Trophoblast cell (in vitro differentiated cells and primary cell): ENCODE measurements around the gene CUL2.

ENCODE experiments used
- DNase-seq, 2 donors: peaks; one replicate each; pipeline ENCODE4 v3.0.0-alpha.2; 2016
- H2AFZ ChIP-seq: 2 replicates; pipeline ENCODE4 v1.6.1; 2013; ENCODE audit warnings: low read length, moderate library complexity, mild to moderate bottlenecking; ENCODE audit not compliant: insufficient read depth, poor library complexity
- H2AK5ac ChIP-seq: 2 replicates; pipeline ENCODE4 v1.6.1; 2013; ENCODE audit warnings: mild to moderate bottlenecking, low read length
- H2BK120ac ChIP-seq: 2 replicates; pipeline ENCODE4 v1.6.1; 2013; ENCODE audit warnings: low read length, mild to moderate bottlenecking, moderate library complexity; ENCODE audit not compliant: insufficient read depth, poor library complexity
- H2BK12ac ChIP-seq: 2 replicates; pipeline ENCODE4 v1.6.1; 2013; ENCODE audit warnings: mild to moderate bottlenecking, low read length, moderate library complexity
- H2BK5ac ChIP-seq: 2 replicates; pipeline ENCODE4 v1.6.1; 2013; ENCODE audit warnings: low read length, low read depth, moderate library complexity, mild to moderate bottlenecking; ENCODE audit not compliant: poor library complexity
- H3K14ac ChIP-seq: 2 replicates; pipeline ENCODE4 v1.6.1; 2013; ENCODE audit warnings: mild to moderate bottlenecking, low read length
- H3K18ac ChIP-seq: 2 replicates; pipeline ENCODE4 v1.6.1; 2013; ENCODE audit warnings: mild to moderate bottlenecking, low read length
- H3K23ac ChIP-seq: 2 replicates; pipeline ENCODE4 v1.6.1; 2013; ENCODE audit warnings: low read length
- H3K27ac ChIP-seq: 2 replicates; pipeline ENCODE4 v1.5.1; 2013; ENCODE audit warnings: low read depth, mild to moderate bottlenecking, inconsistent platforms, low read length, moderate library complexity
- H3K27me3 ChIP-seq: 2 replicates; pipeline ENCODE4 v1.6.1; 2013; ENCODE audit warnings: inconsistent platforms, mild to moderate bottlenecking, low read length, moderate library complexity; ENCODE audit not compliant: insufficient read depth
- H3K36me3 ChIP-seq, 2 experiments: 1 replicate in 1 of 2; 2 replicates in 1 of 2; pipeline ENCODE4 v1.6.1; 2013; ENCODE audit warnings: low read length in 2 of 2, mild to moderate bottlenecking in 2 of 2, moderate library complexity in 1 of 2; ENCODE audit not compliant: insufficient read depth in 2 of 2, control insufficient read depth in 1 of 2
- H3K4ac ChIP-seq: 2 replicates; pipeline ENCODE4 v1.6.1; 2013; ENCODE audit warnings: low read depth, mild to moderate bottlenecking, low read length, moderate library complexity
- H3K4me1 ChIP-seq, 2 experiments: 1 replicate in 1 of 2; 2 replicates in 1 of 2; pipeline ENCODE4 v1.6.1; 2013; ENCODE audit warnings: low read length in 2 of 2, mild to moderate bottlenecking in 2 of 2, moderate library complexity in 1 of 2; ENCODE audit not compliant: insufficient read depth in 2 of 2, control insufficient read depth in 1 of 2
- H3K4me2 ChIP-seq: 2 replicates; pipeline ENCODE4 v1.6.1; 2013; ENCODE audit warnings: inconsistent platforms, mild to moderate bottlenecking, low read length, moderate library complexity
- H3K4me3 ChIP-seq: 2 replicates; pipeline ENCODE4 v1.5.1; 2013; ENCODE audit warnings: mild to moderate bottlenecking, low read depth, low read length, inconsistent platforms
- H3K79me1 ChIP-seq: one replicate; pipeline ENCODE4 v1.6.1; 2013; ENCODE audit warnings: low read length
- H3K79me2 ChIP-seq: 2 replicates; pipeline ENCODE4 v1.6.1; 2013; ENCODE audit warnings: low read length, mild to moderate bottlenecking; ENCODE audit not compliant: control insufficient read depth, insufficient read depth, poor library complexity
- H3K9ac ChIP-seq: 2 replicates; pipeline ENCODE4 v1.6.1; 2013; ENCODE audit warnings: mild to moderate bottlenecking, low read length
- H3K9me3 ChIP-seq: 2 replicates; pipeline ENCODE4 v1.6.1; 2013; ENCODE audit warnings: low read depth, mild to moderate bottlenecking, control low read depth, inconsistent platforms, low read length; ENCODE audit not compliant: insufficient read depth
- H4K12ac ChIP-seq: 2 replicates; pipeline ENCODE4 v1.6.1; 2013; ENCODE audit warnings: low read depth, mild to moderate bottlenecking, low read length, moderate library complexity
- H4K8ac ChIP-seq: 2 replicates; pipeline ENCODE4 v1.6.1; 2013; ENCODE audit warnings: low read depth, mild to moderate bottlenecking, low read length, moderate library complexity
- H4K91ac ChIP-seq: one replicate; pipeline ENCODE4 v1.6.1; 2013; ENCODE audit warnings: low read depth, mild to moderate bottlenecking, low read length, moderate library complexity
- WGBS: extraction: QIAGEN DNeasy Blood & Tissue Kit; methylation state at CpG from one replicate; pipeline ENCODE4 v1.1.7; 2013; ENCODE audit warnings: missing lambda C conversion rate; ENCODE audit not compliant: insufficient read length, insufficient coverage; ENCODE audit errors: extremely low coverage; 5-methylcytosine and 5-hydroxymethylcytosine counted together

The CUL2 gene

GRCh38 chr10:35132727-35133126 is 42.6 kb upstream of the CUL2 start:
- WGBS, result no CpG with 5 or more reads among the region's 2 CpGs
- no peak overlapping the region for H2AFZ ChIP-seq
- H4K8ac ChIP-seq, result no peak overlapping the region
- H2BK12ac ChIP-seq, result no peak overlapping the region
- no peaks in the 10 kb centered on the region for H3K27me3 ChIP-seq
- peaks cover 0 to 3% of the 10 kb centered on the region in 2 experiments for H3K4me1 ChIP-seq
- H3K4me2 ChIP-seq, result no peak overlapping the region
- H3K27ac ChIP-seq, result no peak overlapping the region
- H3K14ac ChIP-seq, result no peak overlapping the region
- DNase-seq, result no peak
- H3K79me2 ChIP-seq, result peaks cover 4% of the 10 kb centered on the region
- no peaks in the 10 kb centered on the region for H3K9me3 ChIP-seq
- H2AK5ac ChIP-seq, result no peak overlapping the region
- H3K18ac ChIP-seq, result no peak overlapping the region
- no peak overlapping the region for H3K4me3 ChIP-seq
- H3K79me1 ChIP-seq, result peaks cover under 1% of the 10 kb centered on the region
- no peak overlapping the region for H4K12ac ChIP-seq
- H3K4ac ChIP-seq, result no peak overlapping the region
- H2BK5ac ChIP-seq, result no peak overlapping the region
- H3K9ac ChIP-seq, result no peak overlapping the region
- H3K23ac ChIP-seq, result no peak overlapping the region
- no peak overlapping the region for H2BK120ac ChIP-seq
- no peaks in the 10 kb centered on the region for H3K36me3 ChIP-seq
- no peak overlapping the region for H4K91ac ChIP-seq

- Histone ChIP-seq H3K23ac (no peak overlapping the region), H2BK5ac (no peak overlapping the region), H3K79me2 (peaks cover 9% of the 10 kb centered on the region), H3K4ac (no peak overlapping the region), H2AK5ac (no peak overlapping the region), H4K91ac (no peak overlapping the region), H2BK120ac (no peak overlapping the region), H3K18ac (no peak overlapping the region), H3K4me2 (no peak overlapping the region), H3K4me3 (no peak overlapping the region), H4K8ac (no peak overlapping the region), H3K14ac (no peak overlapping the region), H3K9ac (no peak overlapping the region), H2AFZ (no peak overlapping the region), H3K79me1 (peaks cover 15% of the 10 kb centered on the region), H3K27me3 (no peaks in the 10 kb centered on the region), H3K4me1 (peaks cover 4 to 8% of the 10 kb centered on the region in 2 experiments), H2BK12ac (no peak overlapping the region), H3K9me3 (no peaks in the 10 kb centered on the region), H3K27ac (no peak overlapping the region), H4K12ac (no peak overlapping the region), H3K36me3 (no peaks in the 10 kb centered on the region)
- DNase-seq, result no peak
- WGBS, result 100% methylated on average over 1 of the region's 4 CpGs
These were observed 40.5 kb upstream of the CUL2 start for GRCh38 chr10:35130663-35131062.

- H2AK5ac ChIP-seq, result no peak overlapping the region
- H3K4me3 ChIP-seq, result no peak overlapping the region
- H3K9me3 ChIP-seq, result no peaks in the 10 kb centered on the region
These were observed 39.1 kb upstream of the CUL2 start for GRCh38 chr10:35129185-35129674.

GRCh38 chr10:35127289-35127891 is 37.2 kb upstream of the CUL2 start:
- Histone ChIP-seq H3K36me3 (no peaks in the 10 kb centered on the region), H3K4me1 (peaks cover 4 to 8% of the 10 kb centered on the region in 2 experiments), H3K18ac (peak overlapping the region; percentile 92), H2BK5ac (peak overlapping the region; percentile 63), H4K91ac (peak overlapping the region; percentile 84), H3K79me2 (peaks cover 9% of the 10 kb centered on the region), H3K9ac (peak overlapping the region; percentile 83), H3K27ac (peak overlapping the region; percentile 99), H3K14ac (peak overlapping the region; percentile 71), H3K27me3 (no peaks in the 10 kb centered on the region), H3K23ac (no peak overlapping the region), H3K4ac (peak overlapping the region; percentile 35), H4K12ac (peak overlapping the region; percentile 71), H4K8ac (peak overlapping the region; percentile 92), H3K4me2 (peak overlapping the region; percentile 55), H3K79me1 (peaks cover 15% of the 10 kb centered on the region), H3K9me3 (no peaks in the 10 kb centered on the region), H2AFZ (peak overlapping the region; percentile 26), H2BK12ac (peak overlapping the region; percentile 10), H3K4me3 (peak overlapping the region; percentile 83), H2BK120ac (peak overlapping the region; percentile 44), H2AK5ac (peak overlapping the region; percentile 16)
- DNase-seq, result peak; percentile 55 to 74
- no CpG with 5 or more reads among the region's 56 CpGs for WGBS

More at GRCh38 chr10:35129185-35129674, 39.1 kb upstream of the CUL2 start:
- Histone ChIP-seq H3K36me3 (no peaks in the 10 kb centered on the region), H3K4ac (no peak overlapping the region), H2BK5ac (no peak overlapping the region), H3K79me2 (peaks cover 9% of the 10 kb centered on the region), H2BK12ac (no peak overlapping the region), H3K14ac (no peak overlapping the region), H3K27ac (no peak overlapping the region), H2AFZ (no peak overlapping the region), H4K12ac (no peak overlapping the region), H4K91ac (no peak overlapping the region), H2BK120ac (no peak overlapping the region), H3K4me2 (no peak overlapping the region), H3K23ac (no peak overlapping the region), H3K9ac (no peak overlapping the region), H3K4me1 (peaks cover 4 to 8% of the 10 kb centered on the region in 2 experiments), H3K27me3 (no peaks in the 10 kb centered on the region), H4K8ac (no peak overlapping the region), H3K18ac (no peak overlapping the region), H3K79me1 (peaks cover 15% of the 10 kb centered on the region)
- peak in 1 of 2 donors; percentile 34 for DNase-seq
- no CpG with 5 or more reads among the region's 1 CpG for WGBS
